ENCODE measurements around the gene SYTL5. TPM values are rescaled to one million over a fixed set of nuclear protein-coding genes. Genes with fewer than 3 reads are reported as not detected.

SYTL5 gene
- total RNA-seq, 2 experiments from 2014 or later, result not detected

Small RNA genes within 50 kb of the gene (microRNA-seq; reads per million reads assigned to microRNA genes)
- gene MIR548AJ2, result not detected

Other genes starting within 250 kb of the SYTL5 start
- not detected for gene CYBB, start 226.5 kb upstream of the SYTL5 start, total RNA-seq
- 10 to 100 TPM; 12.6 to 12.7 TPM for gene DYNLT3, start 159.0 kb upstream of the SYTL5 start, total RNA-seq
- gene SRPX, start 214.3 kb downstream of the SYTL5 start, total RNA-seq, result 1 to 10 TPM in 1 of 2 experiments, under 1 TPM in 1; 0.47 to 1.2 TPM